Testis (tissue), 3 donors: ENCODE data around the gene RBM20. TPM values are rescaled to one million over a fixed set of nuclear protein-coding genes. Genes with fewer than 3 reads are reported as not detected.

Experiments used
- DNase-seq: peaks from one replicate; pipeline ENCODE4 v3.0.0-alpha.2; 2019
- H3K27ac ChIP-seq, 2 donors: fragments of 200-600 bp; sonication (generic); one replicate each; pipeline ENCODE4 v1.5.1; 2019
- H3K27me3 ChIP-seq: fragments of 200-600 bp; sonication (generic); one replicate; pipeline ENCODE4 v1.5.1; 2019
- H3K36me3 ChIP-seq: fragments of 200-600 bp; sonication (generic); one replicate; pipeline ENCODE4 v1.5.1; 2017; ENCODE audit warnings: low read depth; ENCODE audit errors: missing control alignments
- H3K4me1 ChIP-seq: fragments of 200-600 bp; sonication (generic); one replicate; pipeline ENCODE4 v1.5.1; 2019
- H3K4me3 ChIP-seq, 2 donors: fragments of 200-600 bp; sonication (generic); one replicate each; pipeline ENCODE4 v1.5.1; 2017 to 2019
- H3K9me3 ChIP-seq: fragments of 200-600 bp; sonication (generic); one replicate; pipeline ENCODE4 v1.5.1; 2017
- POLR2A ChIP-seq: fragments of 450-650 bp; IDR thresholded peaks from one replicate; pipeline ENCODE4 v1.6.1; 2017; ENCODE audit warnings: antibody characterized with exemption, mild to moderate bottlenecking, moderate library complexity
- WGBS, 2 donors: methylation state at CpG; one replicate each; pipeline ENCODE4 v1.1.5; 2018; 5-methylcytosine and 5-hydroxymethylcytosine counted together
- intact Hi-C: fragments of 100-400 bp; cut with DNase I; formaldehyde crosslinking; loops from one replicate; pipeline ENCODE4 v1.15.1; 2023; ENCODE audit warnings: low total_unique reads
- polyA plus RNA-seq: library from polyadenylated mRNA; stranded (reverse); fragments of 350-450 nt; fragmentation: Illumina TruSeq; extraction: RNeasy Lipid Tissue Mini Kit (QIAGEN cat#74804); gene quantifications from one replicate; pipeline ENCODE4 v1.2.3, GENCODE V29; 2014; ENCODE audit warnings: low read depth, low replicate concordance; ENCODE audit not compliant: insufficient read depth
- total RNA-seq, 2 donors: library from RNA; depleted of rRNA; stranded (reverse); fragments of >200 nt; gene quantifications; one replicate each; pipeline ENCODE4 v1.2.3, GENCODE V29; 2016
- TF ChIP-seq, protein P1 (sequence below), 3 experiments: fragments of 450-650 bp in 2 of 3; fragments of 200-600 bp in 1 of 3; sonication (generic) in 1 of 3; IDR thresholded peaks; one replicate each; pipeline ENCODE4 v1.5.1; 2016 to 2019; ENCODE audit warnings: antibody characterized with exemption in 3 of 3, mild to moderate bottlenecking in 2 of 3, moderate library complexity in 1 of 3

The RBM20 gene
- total and polyA plus RNA-seq, 3 donors from 2014 or later, result 1.7 to 5.3 (median 3.1) TPM

DNA sequence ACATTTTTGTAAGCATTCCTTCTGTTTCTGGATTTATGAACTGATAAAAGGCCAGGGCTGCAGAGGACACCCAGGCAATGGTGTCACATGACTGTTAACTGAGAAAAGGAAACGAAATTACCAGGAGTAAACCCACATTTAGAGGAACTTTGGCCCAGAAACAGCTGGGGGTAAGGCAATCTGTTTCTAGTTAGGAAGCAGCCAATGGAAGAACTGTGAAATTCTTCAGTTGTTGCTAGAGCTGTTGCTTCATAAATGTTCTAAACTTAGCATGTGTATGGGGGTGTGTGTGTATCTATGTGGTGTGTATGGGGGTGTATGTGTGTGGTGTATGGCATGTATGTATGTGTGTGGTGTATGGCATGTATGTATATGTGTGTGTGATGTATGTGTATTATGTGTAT lies 215.8 kb downstream of the RBM20 start:
- no peaks in the 10 kb centered on the region for H3K9me3 ChIP-seq
- intact Hi-C loops, result no loop called here
- WGBS, 2 donors, result 41 to 48% methylated on average over 1 of the region's 1 CpG
- no peaks in the 10 kb centered on the region for H3K36me3 ChIP-seq
- no peak overlapping the region for H3K4me3 ChIP-seq
- no peak for TF ChIP-seq POLR2A
- TF ChIP-seq, protein P1, sequence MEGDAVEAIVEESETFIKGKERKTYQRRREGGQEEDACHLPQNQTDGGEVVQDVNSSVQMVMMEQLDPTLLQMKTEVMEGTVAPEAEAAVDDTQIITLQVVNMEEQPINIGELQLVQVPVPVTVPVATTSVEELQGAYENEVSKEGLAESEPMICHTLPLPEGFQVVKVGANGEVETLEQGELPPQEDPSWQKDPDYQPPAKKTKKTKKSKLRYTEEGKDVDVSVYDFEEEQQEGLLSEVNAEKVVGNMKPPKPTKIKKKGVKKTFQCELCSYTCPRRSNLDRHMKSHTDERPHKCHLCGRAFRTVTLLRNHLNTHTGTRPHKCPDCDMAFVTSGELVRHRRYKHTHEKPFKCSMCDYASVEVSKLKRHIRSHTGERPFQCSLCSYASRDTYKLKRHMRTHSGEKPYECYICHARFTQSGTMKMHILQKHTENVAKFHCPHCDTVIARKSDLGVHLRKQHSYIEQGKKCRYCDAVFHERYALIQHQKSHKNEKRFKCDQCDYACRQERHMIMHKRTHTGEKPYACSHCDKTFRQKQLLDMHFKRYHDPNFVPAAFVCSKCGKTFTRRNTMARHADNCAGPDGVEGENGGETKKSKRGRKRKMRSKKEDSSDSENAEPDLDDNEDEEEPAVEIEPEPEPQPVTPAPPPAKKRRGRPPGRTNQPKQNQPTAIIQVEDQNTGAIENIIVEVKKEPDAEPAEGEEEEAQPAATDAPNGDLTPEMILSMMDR (IDR thresholded peaks at IDR 0.05), result no peak
- no peaks in the 10 kb centered on the region for H3K27me3 ChIP-seq
- peak; percentile 33 for DNase-seq
- peak overlapping the region in 1 of 2 donors; percentile 62 for H3K27ac ChIP-seq
- H3K4me1 ChIP-seq, result peaks cover 38% of the 10 kb centered on the region

DNA sequence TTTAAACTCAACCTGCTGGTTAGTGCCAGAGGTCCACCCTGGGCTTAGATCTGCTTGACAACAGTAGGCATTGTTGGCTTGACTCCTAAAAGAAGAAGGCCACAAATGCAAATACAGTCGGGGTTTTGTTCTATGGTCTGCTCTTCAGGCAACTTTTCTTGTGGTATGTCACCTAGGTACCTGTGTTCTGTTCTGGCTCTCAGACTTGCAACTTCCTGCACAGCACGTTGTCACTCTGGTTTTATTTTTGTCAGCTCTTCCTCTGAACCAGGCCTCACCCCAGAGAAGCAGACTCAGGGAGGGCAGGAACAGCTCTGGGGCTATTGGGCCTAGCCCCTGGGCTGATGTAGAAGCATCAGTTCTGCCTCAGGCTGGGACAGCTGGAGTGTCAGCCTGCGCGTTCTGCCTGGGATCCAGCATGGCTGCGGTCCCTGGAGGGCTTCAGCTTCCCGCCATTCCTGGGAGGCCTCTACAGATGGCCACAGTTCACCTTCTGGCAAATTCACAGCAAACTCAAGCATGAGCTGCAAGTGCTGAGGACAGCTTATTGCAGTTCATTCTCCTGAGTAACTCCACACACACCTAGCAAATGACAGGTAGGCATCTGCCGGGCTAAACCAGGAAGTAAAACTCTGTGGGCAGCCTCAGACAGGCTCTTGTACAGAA lies 216.6 kb downstream of the RBM20 start:
- DNase-seq, result no peak
- Histone ChIP-seq H3K4me3 (no peak overlapping the region), H3K9me3 (no peaks in the 10 kb centered on the region), H3K27ac (peak overlapping the region in 1 of 2 donors; percentile 28), H3K4me1 (peaks cover 43% of the 10 kb centered on the region), H3K27me3 (no peaks in the 10 kb centered on the region), H3K36me3 (no peaks in the 10 kb centered on the region)
- TF ChIP-seq POLR2A, result no peak
- TF ChIP-seq, protein P1 (IDR thresholded peaks at IDR 0.05), result no peak
- intact Hi-C loops, result no loop called here
- WGBS, 2 donors, result 71 to 76% methylated on average over 3 to 7 of the region's 7 CpGs

DNA sequence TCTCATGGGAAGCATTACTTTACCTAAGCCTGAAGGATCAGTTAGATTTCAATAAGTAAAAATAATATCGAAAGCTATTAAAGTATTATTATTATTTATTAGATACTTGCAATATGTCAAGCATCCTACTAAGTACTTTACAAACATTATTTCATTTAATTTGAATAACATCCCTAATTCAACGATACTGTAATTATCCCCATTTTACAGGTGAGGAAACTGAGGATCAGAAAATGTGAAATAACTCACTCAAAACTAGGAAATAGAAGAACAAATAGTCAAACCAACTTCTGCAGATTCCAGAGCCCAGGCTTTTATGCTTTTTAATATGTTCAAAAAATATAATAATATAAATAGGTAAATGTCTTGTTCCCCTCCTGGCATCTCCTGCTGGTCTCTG lies 217.3 kb downstream of the RBM20 start:
- peaks cover 50% of the 10 kb centered on the region for H3K4me1 ChIP-seq
- WGBS, 2 donors, result 92 to 97% methylated on average over 2 of the region's 2 CpGs
- intact Hi-C loops, result no loop called here
- no peak overlapping the region for H3K27ac ChIP-seq
- H3K4me3 ChIP-seq, result no peak overlapping the region
- TF ChIP-seq, protein P1 (IDR thresholded peaks at IDR 0.05), result no peak
- no peak for TF ChIP-seq POLR2A
- no peaks in the 10 kb centered on the region for H3K9me3 ChIP-seq
- no peaks in the 10 kb centered on the region for H3K36me3 ChIP-seq
- DNase-seq, result no peak
- H3K27me3 ChIP-seq, result no peaks in the 10 kb centered on the region

DNA sequence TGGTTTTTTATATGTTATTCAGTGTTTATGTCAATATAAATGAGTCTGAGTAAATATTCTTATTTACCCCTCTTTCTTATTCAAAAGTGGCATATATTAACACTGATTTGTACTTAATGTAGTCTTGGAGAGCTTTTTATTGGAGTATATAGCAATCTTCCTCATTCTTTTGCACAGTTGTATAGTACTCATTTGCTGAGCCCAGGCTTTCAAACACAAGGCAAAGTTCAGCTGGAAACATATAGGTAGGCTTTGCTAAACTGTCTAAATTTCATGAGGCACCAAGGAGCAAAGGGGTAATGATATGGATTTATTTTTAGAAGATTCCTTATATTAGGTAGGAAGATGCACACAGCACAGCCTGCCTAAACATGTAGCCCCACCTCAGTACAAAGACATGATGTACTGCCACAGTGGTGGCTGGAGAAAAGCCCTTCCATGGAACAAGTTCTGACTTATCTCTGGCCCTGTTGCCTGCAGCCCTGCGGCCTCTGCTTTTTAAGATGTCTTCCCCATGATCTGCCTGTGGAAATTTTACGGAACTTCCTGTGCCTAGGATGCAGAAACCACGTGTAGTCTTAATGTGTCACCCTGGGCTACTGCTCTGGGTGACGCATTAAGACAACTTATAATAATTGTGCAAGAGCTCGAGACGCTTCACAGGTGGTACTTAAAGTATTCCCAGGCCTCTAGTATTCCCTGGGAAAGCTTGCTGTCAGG lies 218.0 kb downstream of the RBM20 start:
- Histone ChIP-seq H3K27me3 (no peaks in the 10 kb centered on the region), H3K36me3 (no peaks in the 10 kb centered on the region), H3K27ac (peak overlapping the region in 1 of 2 donors; percentile 10), H3K9me3 (no peaks in the 10 kb centered on the region), H3K4me3 (no peak overlapping the region), H3K4me1 (peaks cover 56% of the 10 kb centered on the region)
- no peak for DNase-seq
- 66 to 86% methylated on average over 6 of the region's 6 CpGs for WGBS, 2 donors
- intact Hi-C loops, result no loop called here
- no peak for TF ChIP-seq POLR2A
- TF ChIP-seq, protein P1 (IDR thresholded peaks at IDR 0.05), result no peak
